SIG-M5 treated with dmso at 0.1 percent for 504 hours (cell line): ENCODE data around the gene HES6.
"Not testable (repeated sequence)": the region's sequence is repeated elsewhere in the genome, so short reads cannot be mapped to it uniquely, and the experiment has no call there.

Source experiments
- DNase-seq: peaks from one replicate; lab custom pipeline; 2025; ENCODE audit not compliant: unreplicated experiment; lab: John Stamatoyannopoulos, UW

The HES6 gene

GRCh38 chr2:238274152-238274865 lies 34.5 kb upstream of the HES6 start:
- DNase-seq = no peak

GRCh38 chr2:238273433-238273832 lies 33.6 kb upstream of the HES6 start:
- not testable (repeated sequence) for DNase-seq

GRCh38 chr2:238272156-238272555 lies 32.3 kb upstream of the HES6 start:
- no peak for DNase-seq

GRCh38 chr2:238271686-238272085 lies 31.8 kb upstream of the HES6 start:
- DNase-seq = not testable (repeated sequence)

GRCh38 chr2:238271061-238271554 lies 31.3 kb upstream of the HES6 start:
- DNase-seq = no peak

- no peak for DNase-seq
These were observed 30.8 kb upstream of the HES6 start for GRCh38 chr2:238270606-238271005.

GRCh38 chr2:238269741-238270140 lies 29.9 kb upstream of the HES6 start:
- no peak for DNase-seq

GRCh38 chr2:238267884-238268680 lies 28.2 kb upstream of the HES6 start:
- no peak for DNase-seq

- DNase-seq = no peak
These were observed 27.5 kb upstream of the HES6 start for GRCh38 chr2:238267341-238267710.

- DNase-seq = no peak
These were observed 25.8 kb upstream of the HES6 start for GRCh38 chr2:238265605-238266004.

- DNase-seq = no peak
These were observed 24.2 kb upstream of the HES6 start for GRCh38 chr2:238264072-238264460.

GRCh38 chr2:238263204-238264071 lies 23.6 kb upstream of the HES6 start:
- peak; percentile 81 for DNase-seq

- DNase-seq = no peak
These were observed 22.8 kb upstream of the HES6 start for GRCh38 chr2:238262496-238263122.

GRCh38 chr2:238261718-238262375 lies 22.0 kb upstream of the HES6 start:
- no peak for DNase-seq

- no peak for DNase-seq
These were observed 21.0 kb upstream of the HES6 start for GRCh38 chr2:238260883-238261282.

- no peak for DNase-seq
These were observed 19.5 kb upstream of the HES6 start for GRCh38 chr2:238259061-238260020.

GRCh38 chr2:238257786-238258700 lies 18.2 kb upstream of the HES6 start:
- no peak for DNase-seq

GRCh38 chr2:238256594-238257104 lies 16.8 kb upstream of the HES6 start:
- DNase-seq = peak; percentile 89
